Measurements from ENCODE around the gene KRTAP5-7. TPM values are rescaled to one million over a fixed set of nuclear protein-coding genes. Genes with fewer than 3 reads are reported as not detected.
"Not testable (repeated sequence)": the region's sequence is repeated elsewhere in the genome, so short reads cannot be mapped to it uniquely, and the experiment has no call there.

KRTAP5-7 gene
- total RNA-seq, 4 donors from 2014 or later, result not detected

DNA sequence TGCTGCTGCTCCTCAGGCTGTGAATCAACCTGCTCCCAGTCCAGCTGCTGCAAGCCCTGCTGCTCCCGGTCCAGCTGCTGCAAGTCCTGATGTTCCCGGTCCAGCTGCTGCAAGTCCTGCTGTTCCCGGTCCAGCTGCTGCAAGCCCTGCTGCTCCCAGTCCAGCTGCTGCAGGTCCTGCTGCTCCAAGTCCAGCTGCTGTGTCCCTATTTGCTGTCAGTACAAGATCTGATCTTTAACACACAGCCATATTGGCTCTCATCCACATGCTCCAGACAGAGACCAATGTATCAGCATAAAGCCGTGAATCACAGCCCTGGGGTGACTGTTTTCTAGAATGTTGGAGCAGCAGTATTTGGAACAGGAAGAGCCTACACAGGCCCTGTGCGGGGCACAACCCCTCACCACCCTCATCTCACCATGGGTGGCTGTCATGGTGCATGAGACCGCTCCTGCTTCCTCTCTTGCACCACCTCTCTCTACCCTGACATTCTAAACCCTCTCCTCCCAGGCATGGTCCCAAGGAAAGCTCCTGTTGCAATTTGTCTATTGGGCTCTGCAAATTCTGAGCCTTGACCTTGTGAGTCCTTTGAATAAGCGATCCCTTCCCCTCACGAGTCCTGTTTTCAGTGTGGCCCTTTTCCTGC is 41.8 kb downstream of the KRTAP5-7 start:
- intact Hi-C loops (cut with DNase I), result no loop called here
- H3K27me3 ChIP-seq, result peaks cover 0 to 29% (median 0%) of the 10 kb centered on the region in 4 donors
- H3K9me3 ChIP-seq, result no peaks in the 10 kb centered on the region
- WGBS, result 42% methylated on average over 7 of the region's 8 CpGs
- no peak for TF ChIP-seq POLR2AphosphoS5 (IDR thresholded peaks at IDR 0.05)
- TF ChIP-seq EP300 (IDR thresholded peaks at IDR 0.05), result no peak
- TF ChIP-seq, protein P1, sequence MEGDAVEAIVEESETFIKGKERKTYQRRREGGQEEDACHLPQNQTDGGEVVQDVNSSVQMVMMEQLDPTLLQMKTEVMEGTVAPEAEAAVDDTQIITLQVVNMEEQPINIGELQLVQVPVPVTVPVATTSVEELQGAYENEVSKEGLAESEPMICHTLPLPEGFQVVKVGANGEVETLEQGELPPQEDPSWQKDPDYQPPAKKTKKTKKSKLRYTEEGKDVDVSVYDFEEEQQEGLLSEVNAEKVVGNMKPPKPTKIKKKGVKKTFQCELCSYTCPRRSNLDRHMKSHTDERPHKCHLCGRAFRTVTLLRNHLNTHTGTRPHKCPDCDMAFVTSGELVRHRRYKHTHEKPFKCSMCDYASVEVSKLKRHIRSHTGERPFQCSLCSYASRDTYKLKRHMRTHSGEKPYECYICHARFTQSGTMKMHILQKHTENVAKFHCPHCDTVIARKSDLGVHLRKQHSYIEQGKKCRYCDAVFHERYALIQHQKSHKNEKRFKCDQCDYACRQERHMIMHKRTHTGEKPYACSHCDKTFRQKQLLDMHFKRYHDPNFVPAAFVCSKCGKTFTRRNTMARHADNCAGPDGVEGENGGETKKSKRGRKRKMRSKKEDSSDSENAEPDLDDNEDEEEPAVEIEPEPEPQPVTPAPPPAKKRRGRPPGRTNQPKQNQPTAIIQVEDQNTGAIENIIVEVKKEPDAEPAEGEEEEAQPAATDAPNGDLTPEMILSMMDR (IDR thresholded peaks at IDR 0.05), result no peak
- TF ChIP-seq POLR2A (IDR thresholded peaks at IDR 0.05; ENCODE audit: low read depth), result no peak
- DNase-seq (ENCODE audit: extremely low spot score), result no peak
- H3K4me1 ChIP-seq, result no peaks in the 10 kb centered on the region
- H3K36me3 ChIP-seq, result no peaks in the 10 kb centered on the region
- no peak overlapping the region for H3K27ac ChIP-seq (replicated peaks in 1 of 4)
- H3K4me3 ChIP-seq, result no peak overlapping the region

DNA sequence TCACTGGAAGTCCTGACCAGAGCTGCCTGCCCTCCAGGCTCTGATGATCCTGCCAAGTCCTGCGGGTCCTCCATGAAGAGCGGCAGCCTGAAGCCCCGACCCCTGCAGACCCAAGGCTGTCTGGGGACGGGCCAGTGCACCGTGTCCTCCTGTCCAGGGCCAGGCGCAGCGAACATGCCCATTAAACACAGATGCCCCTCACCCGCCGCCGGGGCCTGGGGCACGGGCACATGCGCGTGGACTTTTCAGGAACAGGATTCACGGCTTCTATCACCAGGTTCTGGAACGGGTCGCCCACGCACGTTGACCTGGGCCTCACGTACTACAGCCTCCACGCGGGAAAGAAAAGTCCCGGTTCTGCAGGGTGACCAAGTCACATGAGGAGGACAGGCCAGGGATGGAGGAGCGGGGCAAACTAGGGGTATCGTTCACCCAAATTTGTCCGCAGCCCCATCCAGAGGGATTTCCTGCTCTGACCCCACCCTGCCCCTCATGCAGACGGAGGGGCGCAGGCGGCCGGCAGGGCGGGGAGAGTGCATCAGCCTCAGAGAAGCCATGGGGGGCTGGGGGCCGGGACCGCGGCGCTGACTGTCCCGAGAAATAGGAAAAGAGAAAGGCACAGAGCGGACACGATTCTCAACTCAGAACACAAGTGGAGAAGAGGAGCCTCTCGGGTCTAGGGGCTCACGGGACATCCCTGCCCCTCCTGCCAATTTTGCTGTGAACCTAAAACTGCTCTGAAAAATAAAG is 44.2 kb downstream of the KRTAP5-7 start:
- H3K36me3 ChIP-seq; H3K9me3 ChIP-seq; H3K4me3 ChIP-seq; H3K4me1 ChIP-seq; H3K27me3 ChIP-seq; intact Hi-C loops (cut with DNase I); H3K27ac ChIP-seq (replicated peaks in 1 of 4); DNase-seq (ENCODE audit: extremely low spot score): not testable (repeated sequence)
- WGBS, result 80% methylated on average over 27 of the region's 39 CpGs

DNA sequence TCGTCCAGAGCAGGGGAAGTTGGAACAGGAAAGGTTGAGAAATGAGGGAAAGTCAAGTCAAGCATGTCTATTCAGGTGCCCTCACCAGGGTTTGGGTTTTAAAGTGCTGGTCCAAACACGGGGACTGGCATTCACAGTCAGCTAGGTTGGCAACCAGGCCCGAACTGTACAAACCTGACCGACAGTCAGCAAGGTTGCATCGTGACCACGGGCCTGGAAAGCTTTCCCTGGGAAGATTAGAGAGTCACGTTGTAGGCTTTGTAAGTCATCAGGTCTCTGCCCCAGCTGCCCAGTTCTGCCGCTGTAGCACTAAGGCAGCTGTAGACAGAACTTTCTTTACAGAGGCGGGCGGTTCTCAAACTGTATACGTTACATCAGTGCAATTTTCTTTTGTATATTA is 45.7 kb downstream of the KRTAP5-7 start:
- H3K4me3 ChIP-seq, result no peak overlapping the region
- WGBS, result 65% methylated on average over 11 of the region's 11 CpGs
- peaks cover 0 to 4% (median 0%) of the 10 kb centered on the region in 4 donors for H3K27me3 ChIP-seq
- H3K4me1 ChIP-seq, result no peaks in the 10 kb centered on the region
- intact Hi-C loops (cut with DNase I), result no loop called here
- TF ChIP-seq POLR2A (IDR thresholded peaks at IDR 0.05; ENCODE audit: low read depth) (no peak), EP300 (IDR thresholded peaks at IDR 0.05) (no peak)
- TF ChIP-seq, protein P1 (IDR thresholded peaks at IDR 0.05), result no peak
- no peaks in the 10 kb centered on the region for H3K36me3 ChIP-seq
- no peaks in the 10 kb centered on the region for H3K9me3 ChIP-seq
- no peak for DNase-seq (ENCODE audit: extremely low spot score)
- no peak overlapping the region for H3K27ac ChIP-seq (replicated peaks in 1 of 4)

DNA sequence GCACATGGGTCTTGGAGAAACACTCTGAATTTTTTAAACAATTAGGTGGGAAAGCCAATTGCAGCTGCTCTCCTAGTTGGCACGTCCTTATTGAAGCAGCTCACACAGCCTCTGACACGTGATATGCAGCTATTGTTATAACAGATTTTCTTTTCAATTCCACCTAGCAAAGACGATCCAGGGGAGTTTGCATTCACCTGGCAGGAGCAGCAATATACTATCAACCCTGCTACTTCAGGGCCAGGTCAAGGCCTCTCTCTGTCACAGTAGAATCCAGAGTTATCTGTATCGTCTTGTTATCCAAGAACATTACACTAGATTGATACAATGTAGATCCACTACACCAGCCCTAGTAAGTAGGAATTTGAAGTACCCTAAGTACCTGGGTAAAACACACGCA is 47.4 kb downstream of the KRTAP5-7 start:
- DNase-seq (ENCODE audit: extremely low spot score), result no peak
- H3K27ac ChIP-seq (replicated peaks in 1 of 4), result no peak overlapping the region
- peaks cover 0 to 12% (median 0%) of the 10 kb centered on the region in 4 donors for H3K27me3 ChIP-seq
- no peaks in the 10 kb centered on the region for H3K9me3 ChIP-seq
- no peak for TF ChIP-seq POLR2AphosphoS5 (IDR thresholded peaks at IDR 0.05)
- TF ChIP-seq, protein P1 (IDR thresholded peaks at IDR 0.05), result no peak
- TF ChIP-seq EP300 (IDR thresholded peaks at IDR 0.05), result no peak
- TF ChIP-seq POLR2A (IDR thresholded peaks at IDR 0.05; ENCODE audit: low read depth), result no peak
- WGBS, result 74% methylated on average over 5 of the region's 5 CpGs
- H3K4me3 ChIP-seq, result no peak overlapping the region
- H3K36me3 ChIP-seq, result no peaks in the 10 kb centered on the region
- intact Hi-C loops (cut with DNase I), result no loop called here
- H3K4me1 ChIP-seq, result peaks cover 0 to under 1% (median under 1%) of the 10 kb centered on the region in 4 donors

DNA sequence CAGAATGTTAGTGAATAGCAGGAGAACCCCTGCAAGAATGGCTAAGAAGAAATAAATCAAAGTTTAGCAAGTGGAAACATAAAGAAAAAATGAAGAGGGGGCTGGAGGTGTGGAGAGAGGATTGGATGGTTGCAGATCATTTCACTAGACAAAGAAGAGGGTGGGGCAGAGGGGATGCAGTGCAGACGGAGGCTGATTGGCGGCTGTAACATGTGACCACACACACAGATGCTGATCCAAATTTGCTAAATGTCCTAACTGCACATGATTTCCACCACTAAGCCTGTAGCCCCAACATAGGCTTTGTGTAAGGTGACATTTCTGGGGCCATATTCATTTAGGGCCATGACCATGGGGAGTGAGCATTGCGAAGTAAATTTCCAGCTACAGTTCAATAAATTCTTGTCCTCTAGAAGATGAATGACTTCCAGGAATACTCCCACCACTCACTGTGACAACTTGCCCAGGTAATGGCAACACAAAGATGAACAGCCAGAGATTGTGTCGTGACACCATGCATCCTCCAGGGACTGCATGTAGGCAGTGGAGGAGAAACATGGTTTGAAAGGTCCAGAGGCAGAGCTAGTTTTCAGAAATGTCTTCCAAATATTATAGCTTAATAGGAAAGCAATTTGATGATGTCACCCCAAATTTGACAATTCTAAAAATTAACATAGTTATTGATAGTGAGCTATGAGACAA is 48.8 kb downstream of the KRTAP5-7 start:
- DNase-seq (ENCODE audit: extremely low spot score), result no peak
- H3K27ac ChIP-seq (replicated peaks in 1 of 4), result no peak overlapping the region
- peaks cover 0 to 17% (median 0%) of the 10 kb centered on the region in 4 donors for H3K27me3 ChIP-seq
- TF ChIP-seq POLR2A (IDR thresholded peaks at IDR 0.05; ENCODE audit: low read depth) (no peak), EP300 (IDR thresholded peaks at IDR 0.05) (no peak), POLR2AphosphoS5 (IDR thresholded peaks at IDR 0.05) (no peak)
- TF ChIP-seq, protein P1 (IDR thresholded peaks at IDR 0.05), result no peak
- H3K36me3 ChIP-seq, result no peaks in the 10 kb centered on the region
- intact Hi-C loops (cut with DNase I), result no loop called here
- H3K4me3 ChIP-seq, result no peak overlapping the region
- no peaks in the 10 kb centered on the region for H3K9me3 ChIP-seq
- peaks cover 0 to 10% (median 5%) of the 10 kb centered on the region in 4 donors for H3K4me1 ChIP-seq
- WGBS, result 83% methylated on average over 4 of the region's 4 CpGs

DNA sequence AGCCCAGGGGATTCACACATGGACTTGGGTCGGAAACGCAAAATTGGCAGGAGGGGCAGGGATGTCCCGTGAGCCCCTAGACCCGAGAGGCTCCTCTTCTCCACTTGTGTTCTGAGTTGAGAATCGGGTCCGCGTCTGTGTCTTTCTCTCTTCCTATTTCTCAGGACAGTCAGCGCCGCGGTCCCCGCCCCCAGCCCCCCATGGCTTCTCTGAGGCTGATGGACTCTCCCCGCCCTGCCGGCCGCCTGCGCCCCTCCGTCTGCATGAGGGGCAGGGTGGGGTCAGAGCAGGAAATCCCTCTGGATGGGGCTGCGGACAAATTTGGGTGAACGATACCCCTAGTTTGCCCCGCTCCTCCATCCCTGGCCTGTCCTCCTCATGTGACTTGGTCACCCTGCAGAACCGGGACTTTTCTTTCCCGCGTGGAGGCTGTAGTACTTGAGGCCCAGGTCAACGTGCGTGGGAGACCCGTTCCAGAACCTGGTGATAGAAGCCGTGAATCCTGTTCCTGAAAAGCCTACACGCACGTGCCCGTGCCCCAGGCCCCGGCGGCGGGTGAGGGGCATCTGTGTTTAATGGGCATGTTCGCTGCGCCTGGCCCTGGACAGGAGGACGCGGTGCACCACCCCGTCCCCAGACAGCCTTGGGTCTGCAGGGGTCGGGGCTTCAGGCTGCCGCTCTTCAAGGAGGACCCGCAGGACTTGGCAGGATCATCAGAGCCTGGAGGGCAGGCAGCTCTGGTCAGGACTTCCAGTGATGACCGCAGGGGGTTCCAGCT is 49.8 kb downstream of the KRTAP5-7 start:
- 87% methylated on average over 20 of the region's 41 CpGs for WGBS
- H3K27ac ChIP-seq (replicated peaks in 1 of 4); H3K36me3 ChIP-seq; intact Hi-C loops (cut with DNase I); H3K4me1 ChIP-seq; H3K9me3 ChIP-seq; DNase-seq (ENCODE audit: extremely low spot score); H3K4me3 ChIP-seq: not testable (repeated sequence)
- peaks cover 0 to 22% (median 0%) of the 10 kb centered on the region in 4 donors for H3K27me3 ChIP-seq

Data from esophagus muscularis mucosa (tissue), 4 donors.